HG03575 (cell line): Measurements from ENCODE around the gene GPN2.
"Not testable (repeated sequence)": the region's sequence is repeated elsewhere in the genome, so short reads cannot be mapped to it uniquely, and the experiment has no call there.

Source experiments
- ATAC-seq: cut with Tn5 transposase; IDR thresholded peaks from one replicate; pipeline ENCODE4 v1.9.1; 2021; ENCODE audit not compliant: unreplicated experiment, insufficient number of reproducible peaks, low FRiP score; ENCODE audit errors: extremely low read depth

GPN2 gene

DNA sequence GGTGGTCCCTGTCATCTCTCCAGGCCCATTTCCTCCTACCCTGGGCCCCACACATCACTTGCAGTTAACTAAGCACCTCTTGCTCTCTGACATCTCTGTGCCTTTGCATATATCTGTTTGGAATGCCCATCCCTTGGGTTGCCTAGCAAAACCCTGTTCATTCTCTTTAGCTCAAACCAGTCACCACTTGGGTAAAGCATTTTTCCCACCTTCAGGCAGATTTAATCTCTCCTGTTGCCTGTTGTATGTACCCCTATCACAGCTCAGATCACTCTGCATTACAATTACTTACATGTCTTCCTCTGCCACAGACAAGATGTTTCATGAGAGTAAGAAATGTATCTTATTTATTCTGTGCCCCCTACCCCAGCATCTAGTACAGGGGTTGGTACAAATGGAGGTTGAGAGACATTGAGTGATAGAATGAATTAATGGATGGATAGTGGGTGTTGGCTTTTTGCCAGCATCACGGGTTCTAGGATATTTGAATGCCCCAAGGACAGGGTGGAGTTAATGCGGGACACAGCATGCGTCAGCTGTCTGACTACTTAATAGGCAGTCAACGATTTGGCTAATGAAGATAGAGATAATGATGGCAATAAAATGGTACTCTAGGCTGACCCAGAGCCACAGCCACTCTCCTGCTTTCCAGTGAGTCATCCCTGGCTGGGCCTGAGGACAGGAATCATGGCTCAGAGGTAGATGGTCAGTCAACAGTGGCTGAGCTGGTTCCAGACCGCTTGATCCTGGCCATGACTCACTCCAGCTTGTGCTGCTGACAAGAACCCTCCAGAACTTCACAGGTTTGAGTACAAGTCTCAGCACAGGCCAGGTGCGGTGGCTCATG lies 17.2 kb upstream of the GPN2 start:
- ATAC-seq = no peak

DNA sequence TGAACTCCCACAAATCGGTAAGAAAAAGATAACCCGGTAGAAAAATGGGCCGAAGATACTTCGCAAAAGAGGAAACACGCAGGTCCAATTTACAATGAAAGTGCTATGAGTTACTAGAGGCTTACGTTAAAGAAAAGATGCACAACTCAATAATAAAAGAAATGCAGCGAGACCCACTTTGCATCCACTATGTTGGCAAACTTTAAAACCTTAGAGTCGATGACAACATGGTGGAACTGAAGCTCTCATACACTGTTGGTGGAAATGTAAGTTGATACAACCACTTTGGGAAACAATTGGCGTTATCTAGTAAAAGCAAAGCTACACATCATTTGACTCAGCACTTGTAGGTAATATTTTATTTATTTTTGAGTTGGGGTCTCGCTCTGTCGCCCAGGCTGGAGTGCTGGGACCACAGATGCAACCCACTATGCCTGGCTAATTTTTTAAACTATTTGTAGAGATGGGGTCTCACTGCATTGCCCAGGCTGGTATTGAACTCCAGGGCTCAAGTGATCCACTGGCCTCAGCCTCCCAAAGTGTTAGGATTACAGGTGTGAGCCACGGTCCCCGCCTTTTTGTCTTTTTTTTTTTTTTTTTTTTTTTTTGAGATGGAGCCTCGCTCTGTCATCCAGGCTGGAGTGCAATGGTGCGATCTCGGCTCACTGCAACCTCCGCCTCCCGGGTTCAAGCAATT lies 10.9 kb upstream of the GPN2 start:
- no peak for ATAC-seq

DNA sequence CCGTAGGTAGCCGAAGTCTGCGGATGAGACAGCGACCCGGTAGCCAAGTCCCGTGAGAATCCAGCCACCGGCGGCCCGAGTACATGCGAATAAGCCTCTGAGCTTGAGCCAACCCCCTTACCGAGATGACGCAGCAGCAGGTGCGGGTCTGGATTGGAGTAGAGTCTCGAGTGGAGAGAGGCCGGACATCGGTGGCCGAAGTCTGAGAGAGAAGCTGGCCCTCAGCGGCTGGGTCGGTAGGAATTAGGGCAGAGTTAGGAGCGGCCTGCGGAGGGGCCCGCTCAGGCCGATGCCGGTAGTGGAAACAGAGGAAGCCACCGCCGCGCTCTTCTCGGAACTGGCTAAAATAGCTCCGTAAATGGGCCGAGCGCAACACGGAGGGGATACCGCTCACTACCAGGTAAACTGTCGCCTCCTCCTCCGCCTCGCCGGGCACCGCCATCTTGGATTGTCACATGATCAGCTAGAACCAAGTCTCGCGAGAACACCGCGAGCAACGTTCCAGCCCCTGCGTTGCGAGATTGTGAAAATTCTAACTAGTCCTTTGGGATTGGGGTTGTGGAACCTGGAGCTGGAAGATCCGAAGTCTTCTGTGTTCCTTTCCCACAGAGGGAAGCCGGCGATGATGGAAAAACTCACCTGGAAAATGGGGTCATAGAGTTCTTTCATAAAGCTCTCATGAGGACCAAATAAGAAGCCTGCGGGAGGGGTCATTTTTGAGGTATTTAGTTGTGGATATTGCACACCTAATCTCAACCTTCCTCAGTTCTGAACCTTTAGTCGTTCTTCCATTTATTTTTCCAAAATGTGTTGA lies 10.1 kb upstream of the GPN2 start, which contains the start of gene GPATCH3:
Gene GPATCH3, minus strand, starts transcription at position 467 of the 814 bp plus-strand sequence. Its CDS starts 25 bp downstream, at position 442.
- no peak for ATAC-seq

DNA sequence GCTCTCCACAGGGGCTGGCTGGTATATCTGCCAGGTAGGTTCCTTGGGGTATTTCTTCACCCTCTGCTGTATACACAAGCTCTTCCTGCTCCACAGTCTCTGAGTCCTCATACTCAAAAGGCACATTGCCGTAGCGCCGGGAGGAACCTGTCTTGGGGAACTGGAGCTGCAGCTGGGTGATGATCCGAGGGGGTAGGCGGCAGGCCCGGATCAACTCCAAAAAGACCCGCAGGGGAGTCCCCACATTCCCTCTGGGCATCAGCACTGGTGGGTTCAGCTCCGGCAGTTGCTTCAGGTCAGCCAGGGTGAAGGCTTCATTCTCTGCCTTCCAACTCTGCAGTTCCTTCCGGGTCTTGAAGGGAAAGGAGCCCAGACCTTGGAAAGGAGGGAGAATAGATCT lies 7.3 kb upstream of the GPN2 start:
- ATAC-seq = no peak

DNA sequence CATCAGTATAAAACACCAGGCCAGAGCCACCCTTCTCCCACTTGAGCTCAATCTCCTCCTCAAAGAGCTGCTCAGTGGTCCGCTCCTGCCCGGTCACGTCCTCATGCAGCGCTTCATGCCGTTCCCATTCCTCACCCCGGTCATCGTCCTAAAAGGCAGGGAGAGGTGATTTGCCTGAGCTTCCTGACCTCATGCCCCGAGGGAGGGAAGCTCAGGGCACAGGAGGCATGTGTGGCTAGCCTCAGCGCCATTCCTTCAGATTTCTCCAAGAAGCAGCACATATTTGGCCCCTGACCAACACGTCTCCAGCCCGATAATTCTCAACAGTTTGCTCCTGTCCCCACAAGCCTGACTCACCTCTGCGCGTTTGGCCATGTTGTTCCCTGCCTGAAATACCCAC lies 4.2 kb upstream of the GPN2 start:
- ATAC-seq = no peak

DNA sequence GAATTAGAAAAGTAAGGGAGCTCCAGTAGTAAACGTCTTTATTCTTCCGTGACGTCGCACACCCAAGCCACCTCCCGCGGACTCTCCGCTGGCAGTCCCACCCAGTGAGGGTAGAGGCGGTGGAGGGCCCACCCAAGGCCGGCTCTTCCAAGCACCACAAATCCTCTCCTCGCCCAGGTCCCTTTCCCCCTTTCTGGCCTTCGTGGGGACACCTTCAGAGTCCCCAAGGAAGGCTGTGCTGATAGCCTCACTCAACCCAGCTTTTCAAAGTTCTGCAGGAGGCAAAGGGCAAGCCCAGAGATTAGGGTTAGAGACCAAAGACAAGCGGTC lies 349 bp upstream of the GPN2 start:
- no peak for ATAC-seq

DNA sequence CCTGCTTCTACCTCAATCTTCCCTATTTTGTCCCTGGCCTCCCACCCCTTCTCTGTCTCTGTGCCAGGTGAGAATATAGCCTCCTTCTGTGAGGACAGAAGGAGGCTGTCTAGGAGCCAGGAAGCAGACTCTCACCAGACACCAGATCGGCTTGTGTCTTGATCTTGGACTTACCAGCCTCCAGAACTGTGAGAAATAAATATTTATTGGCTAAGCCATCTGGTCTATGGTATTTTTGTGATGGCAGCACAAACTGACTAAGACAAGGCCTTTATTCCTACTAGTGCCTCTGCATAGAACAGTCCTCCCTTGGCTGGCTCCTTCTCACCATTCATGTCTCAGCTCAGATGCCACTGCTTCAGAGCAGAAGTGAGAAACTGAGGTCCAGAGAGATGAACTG lies 1.9 kb downstream of the GPN2 start:
- no peak for ATAC-seq

DNA sequence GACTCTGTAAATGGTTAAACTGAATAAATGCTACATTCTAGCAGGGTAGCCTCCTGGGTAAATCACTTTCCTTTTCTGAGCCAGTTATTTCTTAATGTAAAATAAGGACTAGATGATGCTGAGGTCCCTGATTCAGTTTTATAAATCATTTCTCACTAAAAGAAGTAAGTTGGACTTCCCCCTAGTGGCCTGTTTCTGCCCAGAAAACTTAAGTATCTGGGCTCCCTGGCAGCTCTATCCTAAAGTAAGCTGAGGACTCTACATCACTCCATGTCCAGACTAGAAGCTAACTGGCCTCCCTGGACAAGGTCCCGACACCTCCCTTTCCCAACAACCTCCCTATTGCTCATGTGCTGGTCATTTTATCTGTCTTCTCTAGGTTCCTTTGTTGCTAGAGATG lies 3.0 kb downstream of the GPN2 start:
- no peak for ATAC-seq

DNA sequence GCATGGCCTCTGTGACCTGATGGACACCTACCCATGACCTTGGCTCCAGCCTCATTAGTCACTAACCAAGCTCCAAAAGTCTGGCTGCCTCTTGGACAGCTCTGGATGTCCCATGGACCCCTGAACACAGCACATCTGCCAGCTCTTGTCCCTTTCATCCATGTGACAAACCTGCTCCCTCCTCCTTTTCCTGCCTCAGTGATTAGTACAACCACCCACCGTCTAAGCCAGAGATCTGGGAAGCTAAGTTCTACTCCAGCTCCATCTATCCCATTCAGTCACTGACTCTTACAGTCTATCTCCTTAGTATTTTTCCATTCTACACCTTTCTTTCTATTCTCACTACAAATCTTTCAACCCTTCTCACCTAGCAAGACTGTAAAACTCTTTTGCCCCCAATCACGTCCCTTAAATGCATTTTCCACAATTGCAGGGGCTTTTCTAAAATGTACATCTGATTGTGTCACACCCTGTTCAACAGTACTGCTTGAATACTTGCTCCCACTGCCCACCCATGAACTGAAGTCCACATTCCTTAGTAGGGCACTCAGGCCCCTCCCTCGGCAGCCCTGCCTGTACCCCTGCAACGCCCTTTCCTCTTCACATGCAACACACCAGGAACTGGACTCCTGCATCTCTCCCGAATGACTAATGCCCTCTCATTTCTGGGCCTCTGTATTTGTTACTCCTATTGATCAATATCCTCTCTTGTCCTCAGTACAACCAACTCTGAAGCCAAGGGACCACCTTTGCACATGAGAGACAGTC lies 7.2 kb downstream of the GPN2 start:
- ATAC-seq = no peak

DNA sequence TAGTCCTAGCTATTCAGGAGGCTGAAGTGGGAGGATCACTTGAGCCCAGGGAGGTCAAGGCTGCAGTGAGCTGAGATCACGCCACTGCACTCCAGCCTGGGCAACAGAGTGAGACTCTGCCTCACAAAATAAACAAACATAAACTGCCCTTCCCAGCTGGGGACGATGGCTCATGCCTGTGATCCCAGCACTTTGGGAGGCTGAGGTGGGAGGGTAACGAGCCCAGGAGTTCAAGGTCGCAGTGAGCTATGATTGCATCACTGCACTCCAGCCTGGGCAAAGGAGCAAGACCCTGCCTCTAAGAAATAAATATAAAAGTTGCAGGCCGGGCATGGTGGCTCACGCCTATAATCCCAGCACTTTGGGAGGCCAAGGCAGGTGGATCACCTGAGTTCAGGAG lies 8.5 kb downstream of the GPN2 start:
- ATAC-seq = not testable (repeated sequence)

DNA sequence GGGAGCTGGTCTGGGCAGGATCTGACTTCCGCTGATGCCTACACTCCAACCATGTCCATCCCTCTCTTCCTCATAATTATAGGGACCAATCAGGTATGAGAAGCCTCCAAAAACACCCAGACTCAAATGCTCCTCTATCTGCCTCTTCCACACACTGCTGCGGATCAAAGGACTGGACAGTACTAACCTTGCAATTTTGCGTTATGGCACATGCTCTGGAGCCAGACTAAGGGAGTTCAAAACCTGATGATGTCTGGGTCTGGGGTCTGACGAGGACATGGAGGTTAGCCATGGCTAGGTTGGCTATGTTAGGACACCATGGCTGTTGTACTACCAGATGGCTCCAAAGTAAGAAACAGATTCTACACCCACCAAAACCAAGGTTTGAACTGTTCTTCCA lies 10.3 kb downstream of the GPN2 start:
- no peak for ATAC-seq

DNA sequence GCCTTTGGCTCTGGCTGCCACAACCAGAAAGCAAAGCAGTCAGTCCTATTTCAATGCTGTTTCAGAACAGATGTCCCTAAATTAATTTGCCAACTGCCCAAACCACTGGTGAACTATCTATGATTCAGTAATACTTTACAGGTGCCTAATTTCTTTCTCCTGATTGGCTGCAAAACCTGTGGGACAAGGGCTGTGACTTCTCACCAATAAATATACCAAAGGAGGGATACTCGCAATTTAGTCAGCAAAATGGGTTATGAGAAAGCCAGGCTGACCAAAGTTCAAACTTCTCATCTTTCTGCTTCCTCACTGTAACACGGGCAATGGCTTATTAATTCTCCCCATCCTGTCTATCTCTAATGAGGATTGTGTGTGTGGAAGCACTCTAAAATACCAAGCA lies 12.8 kb downstream of the GPN2 start:
- ATAC-seq = no peak

DNA sequence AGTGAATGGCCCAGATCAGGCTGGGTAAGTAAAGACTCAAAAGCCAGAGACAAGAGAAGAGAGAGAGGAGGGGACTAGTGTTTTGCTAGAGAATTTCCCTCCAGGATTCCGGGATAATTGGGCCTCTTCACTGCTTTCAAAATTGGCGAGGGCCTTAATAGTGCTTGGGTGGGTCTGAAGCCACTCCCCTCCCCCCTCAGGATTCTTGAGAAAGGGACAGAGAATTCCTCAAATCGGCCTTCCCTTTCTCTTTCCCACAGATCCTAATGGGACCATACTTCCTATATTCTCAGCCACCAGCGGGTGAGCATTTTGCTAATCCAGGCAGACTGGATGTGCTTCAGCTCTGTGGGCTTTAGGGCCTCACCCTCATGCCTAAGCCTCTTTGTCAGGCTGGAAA lies 15.2 kb downstream of the GPN2 start:
- ATAC-seq = no peak

DNA sequence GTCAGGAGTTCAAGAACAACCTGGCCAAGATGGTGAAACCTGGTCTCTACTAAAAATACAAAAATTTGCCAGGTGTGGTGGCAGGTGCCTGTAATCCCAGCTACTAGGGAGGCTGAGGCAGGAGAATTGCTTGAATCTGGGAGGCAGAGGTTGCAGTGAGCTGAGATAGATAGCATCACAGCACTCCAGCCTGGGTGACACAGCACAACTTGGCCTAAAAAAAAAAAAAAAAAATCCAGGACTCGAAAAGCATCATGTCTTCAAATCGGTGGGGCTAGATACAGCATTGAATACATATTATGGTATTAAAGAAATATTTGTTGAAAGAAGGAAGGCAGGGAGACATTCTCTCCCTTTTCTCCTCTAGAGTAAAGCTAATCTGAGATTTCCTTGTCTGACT lies 17.0 kb downstream of the GPN2 start:
- not testable (repeated sequence) for ATAC-seq

DNA sequence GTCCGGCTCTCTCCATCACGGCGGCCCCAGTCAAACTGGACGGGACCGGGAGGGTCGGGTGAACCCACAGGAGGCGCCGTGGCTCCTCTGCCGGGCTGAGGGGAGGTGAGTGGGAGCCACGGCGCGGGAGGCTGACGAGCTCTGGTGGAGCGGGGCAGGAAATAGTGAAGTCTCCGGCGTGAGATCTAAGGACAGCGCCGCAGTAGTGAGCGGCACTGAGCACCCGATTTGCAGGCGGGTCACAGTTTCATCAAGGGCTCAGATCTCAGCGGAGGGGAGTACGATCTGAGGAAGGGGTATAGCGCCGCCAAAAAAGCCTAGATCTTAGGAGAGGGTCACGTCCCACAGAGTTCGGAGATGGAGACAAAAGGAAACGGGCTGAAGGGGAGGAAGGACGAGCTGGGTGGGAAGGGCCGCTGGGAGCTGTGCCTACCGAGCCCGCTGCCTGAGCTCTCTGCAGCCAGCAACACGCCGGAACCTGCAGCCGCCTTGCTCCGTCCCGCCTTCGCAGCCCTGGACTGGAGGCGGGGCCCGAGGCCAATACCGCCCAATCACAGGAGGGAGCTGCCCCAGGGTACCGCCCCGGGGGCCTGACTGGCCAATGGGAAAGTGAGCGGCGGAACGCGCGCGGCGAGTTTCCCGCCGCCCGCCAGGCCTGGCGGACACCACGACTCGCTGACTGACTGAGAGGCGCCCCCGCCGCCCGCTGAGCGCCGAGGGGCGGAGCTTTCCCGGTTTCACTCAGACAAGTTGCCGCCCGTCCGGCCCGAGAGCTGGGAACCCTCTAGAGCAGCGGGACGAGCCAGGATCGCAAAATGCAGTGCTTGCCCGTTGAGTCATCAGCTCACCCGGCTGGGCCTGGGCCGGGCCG lies 25.2 kb downstream of the GPN2 start:
- no peak for ATAC-seq

DNA sequence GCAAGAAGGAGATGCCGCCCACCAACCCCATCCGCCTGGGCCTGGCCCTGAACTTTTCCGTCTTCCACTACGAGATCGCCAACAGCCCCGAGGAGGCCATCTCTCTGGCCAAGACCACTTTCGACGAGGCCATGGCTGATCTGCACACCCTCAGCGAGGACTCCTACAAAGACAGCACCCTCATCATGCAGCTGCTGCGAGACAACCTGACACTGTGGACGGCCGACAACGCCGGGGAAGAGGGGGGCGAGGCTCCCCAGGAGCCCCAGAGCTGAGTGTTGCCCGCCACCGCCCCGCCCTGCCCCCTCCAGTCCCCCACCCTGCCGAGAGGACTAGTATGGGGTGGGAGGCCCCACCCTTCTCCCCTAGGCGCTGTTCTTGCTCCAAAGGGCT lies 26.4 kb downstream of the GPN2 start:
- no peak for ATAC-seq

DNA sequence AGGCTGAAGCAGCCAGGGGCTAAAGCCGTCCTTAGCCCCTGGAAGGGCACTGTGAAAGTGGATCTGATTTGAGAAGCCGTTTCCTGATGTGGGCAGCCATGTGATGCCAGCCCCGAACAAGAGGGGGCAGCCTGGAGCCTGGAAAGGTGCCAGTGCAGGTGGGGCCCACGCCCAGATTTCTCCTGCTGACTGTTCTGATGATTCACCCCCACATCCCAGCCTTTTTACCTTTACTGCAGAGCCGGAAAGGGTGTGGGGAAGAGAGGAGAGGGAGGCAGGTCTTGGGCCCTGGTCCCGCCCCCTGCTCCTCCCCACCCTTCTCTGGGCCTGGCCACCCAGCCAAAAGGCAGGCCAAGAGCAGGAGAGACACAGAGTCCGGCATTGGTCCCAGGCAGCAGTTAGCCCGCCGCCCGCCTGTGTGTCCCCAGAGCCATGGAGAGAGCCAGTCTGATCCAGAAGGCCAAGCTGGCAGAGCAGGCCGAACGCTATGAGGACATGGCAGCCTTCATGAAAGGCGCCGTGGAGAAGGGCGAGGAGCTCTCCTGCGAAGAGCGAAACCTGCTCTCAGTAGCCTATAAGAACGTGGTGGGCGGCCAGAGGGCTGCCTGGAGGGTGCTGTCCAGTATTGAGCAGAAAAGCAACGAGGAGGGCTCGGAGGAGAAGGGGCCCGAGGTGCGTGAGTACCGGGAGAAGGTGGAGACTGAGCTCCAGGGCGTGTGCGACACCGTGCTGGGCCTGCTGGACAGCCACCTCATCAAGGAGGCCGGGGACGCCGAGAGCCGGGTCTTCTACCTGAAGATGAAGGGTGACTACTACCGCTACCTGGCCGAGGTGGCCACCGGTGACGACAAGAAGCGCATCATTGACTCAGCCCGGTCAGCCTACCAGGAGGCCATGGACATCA lies 27.1 kb downstream of the GPN2 start, which contains the start of gene SFN:
Gene SFN, plus strand, starts transcription at position 369 of the 904 bp plus-strand sequence. Its CDS starts 64 bp downstream, at position 433.
- no peak for ATAC-seq
